Transverse colon (tissue), 4 donors: ENCODE data around the gene SLC1A1.

Experiments used
- CTCF ChIP-seq, 5 experiments: fragments of 200-600 bp in 3 of 5; fragments of 450-650 bp in 2 of 5; sonication (generic) in 3 of 5; IDR thresholded peaks; 1 replicate in 2 of 5; 2 replicates in 3 of 5; pipeline ENCODE4 v1.5.1; 2016 to 2017; ENCODE audit warnings: antibody characterized with exemption in 5 of 5, inconsistent platforms in 3 of 5, mild to moderate bottlenecking in 2 of 5, moderate library complexity in 1 of 5
- POLR2A ChIP-seq: fragments of 450-650 bp; IDR thresholded peaks from one replicate; pipeline ENCODE4 v1.6.1; 2016; ENCODE audit warnings: antibody characterized with exemption, mild to moderate bottlenecking, moderate library complexity
- POLR2AphosphoS5 ChIP-seq, 3 donors: sonication (generic); formaldehyde crosslinking; IDR thresholded peaks; one replicate each; pipeline ENCODE4 v1.6.1; 2016; ENCODE audit warnings: antibody characterized with exemption in 3 of 3

GRCh38 chr9:4588721-4589120, 98.5 kb downstream of the SLC1A1 start:
- TF ChIP-seq CTCF (IDR thresholded peaks at IDR 0.05) = no peak
- no peak for TF ChIP-seq POLR2AphosphoS5 (IDR thresholded peaks at IDR 0.05)
- no peak for TF ChIP-seq POLR2A
